HG03025 (cell line): ENCODE measurements around the gene COL5A2.
A peak's percentile ranks its signal among the peaks of the same experiment; 100 is the strongest.

ENCODE experiments used
- ATAC-seq: cut with Tn5 transposase; IDR thresholded peaks from one replicate; pipeline ENCODE4 v1.9.1; 2021; ENCODE audit warnings: mild to moderate bottlenecking, moderate library complexity; ENCODE audit not compliant: unreplicated experiment, low FRiP score

Gene COL5A2

GRCh38 chr2:189151906-189152305, 27.7 kb downstream of the COL5A2 start:
- no peak for ATAC-seq

GRCh38 chr2:189150033-189150432, 29.5 kb downstream of the COL5A2 start:
- no peak for ATAC-seq

DNA sequence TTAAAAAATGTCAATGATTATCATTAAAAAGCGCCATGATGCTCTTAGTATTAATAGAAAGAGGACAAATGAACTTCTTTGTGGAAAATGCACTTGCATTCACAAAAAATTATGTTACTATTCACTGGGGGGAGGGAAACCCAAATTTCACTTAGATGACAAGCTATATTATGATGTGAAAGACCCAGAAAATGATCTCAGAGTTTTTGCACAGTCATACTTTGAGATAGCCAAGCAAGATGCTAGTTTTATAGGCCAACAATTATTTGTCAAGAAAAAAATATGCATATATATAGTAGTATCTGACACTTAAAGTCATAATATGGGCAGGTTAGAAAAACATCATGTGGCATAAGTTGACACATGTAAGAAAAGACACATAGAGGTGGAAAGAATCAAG, 31.6 kb downstream of the COL5A2 start:
- no peak for ATAC-seq

- ATAC-seq, result no peak
Observed at GRCh38 chr2:189147361-189147760, 32.2 kb downstream of the COL5A2 start.

GRCh38 chr2:189146553-189146952, 33.0 kb downstream of the COL5A2 start:
- ATAC-seq, result no peak

GRCh38 chr2:189144700-189145211, 34.8 kb downstream of the COL5A2 start:
- no peak for ATAC-seq

DNA sequence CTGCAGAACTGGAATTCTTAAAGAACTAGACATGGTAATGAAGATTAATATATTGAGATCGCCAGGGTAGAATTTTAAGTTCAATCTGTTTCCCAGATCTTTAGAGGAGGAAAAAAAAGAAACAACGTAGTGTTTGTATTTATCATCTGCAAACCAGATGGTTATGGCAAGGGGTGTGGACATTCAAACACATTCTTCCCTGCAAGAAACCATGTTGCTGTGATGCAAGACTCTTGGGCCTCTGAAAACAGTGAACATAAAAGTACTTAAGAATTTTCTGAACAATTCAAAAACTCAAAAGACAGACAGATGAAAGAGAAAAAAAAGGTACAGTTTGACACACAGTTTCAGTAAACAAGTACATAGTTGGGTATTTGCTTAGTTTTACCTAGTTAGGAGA, 35.6 kb downstream of the COL5A2 start:
- ATAC-seq, result no peak

GRCh38 chr2:189142893-189143759, 36.4 kb downstream of the COL5A2 start:
- peak; percentile 92 for ATAC-seq

GRCh38 chr2:189138800-189139199, 40.8 kb downstream of the COL5A2 start:
- no peak for ATAC-seq

- ATAC-seq, result no peak
Observed at GRCh38 chr2:189137519-189137918, 42.0 kb downstream of the COL5A2 start.

GRCh38 chr2:189134485-189134884, 45.1 kb downstream of the COL5A2 start:
- no peak for ATAC-seq

- no peak for ATAC-seq
Observed at GRCh38 chr2:189131991-189132390, 47.6 kb downstream of the COL5A2 start.

DNA sequence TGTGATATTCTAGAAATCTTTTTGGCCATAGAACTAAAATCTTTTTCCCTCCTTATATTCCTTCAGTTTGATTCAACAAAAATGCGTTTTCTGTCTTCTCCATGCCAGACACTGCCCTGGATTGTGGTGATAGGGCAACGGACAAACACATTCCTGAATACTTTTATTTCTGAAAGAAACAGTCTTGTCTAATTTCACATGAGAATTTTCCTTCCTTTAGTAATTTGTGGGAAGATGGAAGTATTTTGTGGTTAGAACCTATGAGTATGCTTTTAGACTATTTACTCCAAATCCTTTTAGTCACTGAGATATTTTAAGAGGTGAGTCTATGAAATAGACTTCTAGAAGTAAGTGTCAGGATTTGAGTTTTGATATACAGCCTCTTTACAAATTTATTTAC, 49.6 kb downstream of the COL5A2 start:
- ATAC-seq, result no peak

- no peak for ATAC-seq
Observed at GRCh38 chr2:189128970-189129369, 50.6 kb downstream of the COL5A2 start.

DNA sequence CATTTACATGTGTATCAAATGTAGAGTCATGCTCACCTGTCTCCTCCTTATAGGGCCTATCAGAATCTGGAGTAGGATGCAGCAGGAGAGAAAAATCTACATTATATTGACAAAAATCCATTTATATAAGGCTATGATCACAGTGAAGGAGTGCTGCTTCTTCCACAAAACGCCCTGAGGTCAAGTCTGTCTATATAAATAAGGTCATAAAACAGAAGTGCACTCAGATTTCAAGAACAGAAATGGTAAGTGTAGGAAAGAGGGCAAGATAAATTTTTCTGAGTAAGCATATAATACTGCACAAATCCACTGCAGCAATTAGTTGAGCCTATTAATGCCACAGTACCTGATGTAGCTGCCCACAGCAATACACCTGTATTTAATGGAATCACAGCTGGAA, 51.8 kb downstream of the COL5A2 start:
- no peak for ATAC-seq

DNA sequence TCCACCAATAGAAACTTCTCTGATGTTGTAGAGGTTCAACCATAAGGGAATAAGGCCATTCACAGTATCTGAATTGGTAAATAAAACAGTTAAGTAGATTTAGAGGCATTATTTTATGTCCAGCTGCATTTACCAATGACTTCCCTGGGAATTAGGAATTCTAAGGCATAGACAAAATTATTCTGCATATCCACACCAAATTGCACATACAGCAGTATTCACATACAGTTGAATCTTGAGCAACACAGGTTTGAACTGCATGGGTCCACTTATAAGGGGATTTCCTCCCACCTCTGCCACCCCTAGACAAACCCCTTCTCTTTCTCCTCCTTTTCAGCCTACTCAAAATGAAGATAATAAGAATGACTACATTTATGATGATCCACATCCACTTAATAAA, 54.4 kb downstream of the COL5A2 start:
- ATAC-seq, result no peak

GRCh38 chr2:189124175-189124574, 55.4 kb downstream of the COL5A2 start:
- no peak for ATAC-seq

GRCh38 chr2:189118386-189118785, 61.2 kb downstream of the COL5A2 start:
- ATAC-seq, result no peak

DNA sequence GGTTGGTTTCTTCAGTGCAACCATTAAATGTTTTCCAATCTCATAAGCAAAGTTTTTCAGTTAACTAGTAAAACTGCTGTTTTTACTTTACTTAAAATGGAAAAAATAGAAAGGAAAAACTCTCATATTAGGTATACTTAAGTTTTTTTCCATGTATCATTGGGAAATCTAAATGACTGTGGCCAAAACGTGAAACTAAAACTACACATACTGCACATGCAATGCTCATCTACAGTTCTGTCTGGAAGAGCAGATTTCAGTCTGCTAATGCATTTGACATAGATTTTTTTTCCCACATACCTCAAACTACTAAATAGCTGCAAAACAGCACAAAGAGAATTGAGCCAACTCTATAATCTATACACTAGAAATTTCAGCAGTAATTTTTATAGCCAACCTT, 62.6 kb downstream of the COL5A2 start:
- no peak for ATAC-seq

DNA sequence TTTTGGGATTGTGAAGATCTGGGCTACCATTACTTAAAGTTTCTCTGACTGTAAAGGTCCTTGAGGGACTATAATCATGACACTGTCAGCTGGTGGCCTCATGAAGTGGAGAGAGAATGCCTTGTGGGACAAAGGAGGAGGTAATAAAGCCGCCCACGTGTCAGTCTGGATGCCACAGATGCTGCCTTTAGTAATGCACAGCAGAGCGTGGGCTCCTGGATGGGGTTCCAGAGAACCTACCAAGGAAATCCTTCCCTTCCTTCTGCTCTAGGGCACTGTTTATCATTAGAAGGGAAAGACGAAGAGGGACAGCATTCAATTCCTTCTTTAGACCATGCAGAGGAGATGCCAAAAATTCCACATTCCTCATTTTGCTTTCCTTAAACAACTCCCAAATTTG, 63.5 kb downstream of the COL5A2 start:
- ATAC-seq, result no peak

GRCh38 chr2:189115126-189115525, 64.4 kb downstream of the COL5A2 start:
- ATAC-seq, result no peak

DNA sequence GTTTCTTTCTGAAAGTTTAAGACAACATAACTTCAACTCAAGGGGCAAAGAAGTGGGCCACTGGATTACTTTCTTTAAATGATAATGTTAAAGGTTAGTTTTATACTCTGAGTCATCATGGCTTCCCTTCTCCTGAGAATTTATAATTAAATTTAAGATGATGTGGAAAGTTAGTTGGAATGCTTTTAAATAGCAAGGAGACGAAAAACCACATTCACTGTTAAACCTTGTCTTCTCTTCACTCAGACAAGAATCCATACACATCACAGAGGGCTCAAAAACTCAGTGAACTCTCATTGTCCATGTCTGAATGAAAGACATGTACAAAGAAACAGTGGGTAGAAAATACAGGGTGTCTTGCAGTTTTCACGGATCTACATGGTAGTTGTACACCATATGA, 65.6 kb downstream of the COL5A2 start:
- ATAC-seq, result no peak
